Measurements from ENCODE around the gene PLXNB2. TPM values are rescaled to one million over a fixed set of nuclear protein-coding genes. Genes with fewer than 3 reads are reported as not detected.

The PLXNB2 gene
- total RNA-seq, 4 donors from 2014 or later: 93.2 to 207 (median 102) TPM

DNA sequence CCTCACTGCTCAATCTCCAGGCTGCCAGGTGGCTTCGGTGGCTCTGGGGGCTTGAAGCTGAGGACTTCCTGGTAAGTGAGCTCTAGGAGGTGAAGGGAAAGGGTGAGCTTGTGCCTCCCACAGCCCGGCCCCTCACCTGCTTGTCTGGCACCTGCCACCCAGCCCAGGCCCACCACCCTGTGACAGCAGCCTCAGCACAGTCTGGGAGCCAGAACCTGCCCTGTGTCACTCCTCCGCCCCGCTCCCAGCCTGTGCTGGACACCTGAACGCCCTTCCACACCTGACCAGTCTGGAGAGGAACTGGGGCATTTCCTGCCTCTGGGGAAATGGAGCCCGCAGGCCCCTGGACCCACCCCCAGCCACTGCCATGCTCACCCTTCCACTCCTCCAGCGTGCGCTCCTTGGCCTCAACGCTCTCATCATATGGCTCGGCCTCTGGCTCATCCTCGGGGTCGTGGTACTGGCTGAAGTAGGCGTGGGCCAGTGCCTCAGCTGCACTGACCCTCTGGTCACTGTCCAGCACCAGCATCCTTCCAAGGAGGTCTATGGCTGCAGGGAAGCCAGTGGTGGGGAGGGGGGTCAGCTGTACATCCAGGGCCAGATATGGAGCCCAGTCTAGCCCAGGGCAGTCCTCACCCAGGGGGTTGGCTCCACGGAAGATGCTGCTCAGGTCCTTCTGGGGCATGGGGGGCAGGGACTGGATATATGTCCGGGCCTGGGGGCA lies 42.3 kb downstream of the PLXNB2 start:
- no peak for ATAC-seq
- no peak for TF ChIP-seq POLR2AphosphoS5 (IDR thresholded peaks at IDR 0.05)
- TF ChIP-seq EP300 (IDR thresholded peaks at IDR 0.05): no peak
- no peak for TF ChIP-seq POLR2A (IDR thresholded peaks at IDR 0.05)
- TF ChIP-seq, protein P1, sequence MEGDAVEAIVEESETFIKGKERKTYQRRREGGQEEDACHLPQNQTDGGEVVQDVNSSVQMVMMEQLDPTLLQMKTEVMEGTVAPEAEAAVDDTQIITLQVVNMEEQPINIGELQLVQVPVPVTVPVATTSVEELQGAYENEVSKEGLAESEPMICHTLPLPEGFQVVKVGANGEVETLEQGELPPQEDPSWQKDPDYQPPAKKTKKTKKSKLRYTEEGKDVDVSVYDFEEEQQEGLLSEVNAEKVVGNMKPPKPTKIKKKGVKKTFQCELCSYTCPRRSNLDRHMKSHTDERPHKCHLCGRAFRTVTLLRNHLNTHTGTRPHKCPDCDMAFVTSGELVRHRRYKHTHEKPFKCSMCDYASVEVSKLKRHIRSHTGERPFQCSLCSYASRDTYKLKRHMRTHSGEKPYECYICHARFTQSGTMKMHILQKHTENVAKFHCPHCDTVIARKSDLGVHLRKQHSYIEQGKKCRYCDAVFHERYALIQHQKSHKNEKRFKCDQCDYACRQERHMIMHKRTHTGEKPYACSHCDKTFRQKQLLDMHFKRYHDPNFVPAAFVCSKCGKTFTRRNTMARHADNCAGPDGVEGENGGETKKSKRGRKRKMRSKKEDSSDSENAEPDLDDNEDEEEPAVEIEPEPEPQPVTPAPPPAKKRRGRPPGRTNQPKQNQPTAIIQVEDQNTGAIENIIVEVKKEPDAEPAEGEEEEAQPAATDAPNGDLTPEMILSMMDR (IDR thresholded peaks at IDR 0.05): no peak
- H3K27ac ChIP-seq: no peak overlapping the region
- no peaks in the 10 kb centered on the region for H3K9me3 ChIP-seq
- 77 to 80% methylated on average over 5 to 11 of the region's 15 CpGs for whole genome bisulfite sequencing, 2 donors (ENCODE audit: low coverage in 1 of 2)
- peaks cover 31% of the 10 kb centered on the region for H3K27me3 ChIP-seq
- H3K4me3 ChIP-seq: no peak overlapping the region
- H3K36me3 ChIP-seq: no peaks in the 10 kb centered on the region
- peaks cover 0 to 69% (median 28%) of the 10 kb centered on the region in 3 donors for H3K4me1 ChIP-seq

DNA sequence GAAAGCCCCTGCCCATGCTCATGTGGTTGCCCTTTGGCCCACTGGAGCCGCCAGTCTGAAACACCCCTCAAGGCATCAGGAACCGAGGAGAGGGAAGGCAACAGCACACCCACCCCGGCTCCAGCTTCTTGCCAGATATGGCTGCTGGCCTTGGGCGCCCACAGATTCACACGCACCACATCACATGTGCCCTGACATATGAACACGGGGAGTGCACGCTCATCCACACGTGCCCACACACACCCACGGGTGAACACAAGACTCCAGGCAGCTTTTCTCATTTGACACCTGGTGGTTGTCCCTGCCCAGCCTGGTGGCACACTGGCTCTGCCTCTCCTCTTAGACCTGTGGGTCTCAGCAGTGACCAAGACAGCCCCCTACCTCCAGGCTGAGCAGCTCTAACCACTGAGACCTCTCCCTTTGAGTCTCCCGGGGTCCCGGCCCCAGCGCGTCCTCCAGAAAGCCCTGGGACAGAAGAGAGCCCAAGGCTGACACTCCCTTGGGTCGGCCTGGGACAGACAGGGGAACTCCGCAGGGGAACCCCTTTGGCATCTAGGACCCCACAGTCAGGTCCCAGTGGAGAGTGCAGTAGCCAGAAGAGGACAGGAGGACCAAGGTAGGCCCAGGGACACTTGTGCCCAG lies 43.2 kb downstream of the PLXNB2 start:
- no peak for ATAC-seq

DNA sequence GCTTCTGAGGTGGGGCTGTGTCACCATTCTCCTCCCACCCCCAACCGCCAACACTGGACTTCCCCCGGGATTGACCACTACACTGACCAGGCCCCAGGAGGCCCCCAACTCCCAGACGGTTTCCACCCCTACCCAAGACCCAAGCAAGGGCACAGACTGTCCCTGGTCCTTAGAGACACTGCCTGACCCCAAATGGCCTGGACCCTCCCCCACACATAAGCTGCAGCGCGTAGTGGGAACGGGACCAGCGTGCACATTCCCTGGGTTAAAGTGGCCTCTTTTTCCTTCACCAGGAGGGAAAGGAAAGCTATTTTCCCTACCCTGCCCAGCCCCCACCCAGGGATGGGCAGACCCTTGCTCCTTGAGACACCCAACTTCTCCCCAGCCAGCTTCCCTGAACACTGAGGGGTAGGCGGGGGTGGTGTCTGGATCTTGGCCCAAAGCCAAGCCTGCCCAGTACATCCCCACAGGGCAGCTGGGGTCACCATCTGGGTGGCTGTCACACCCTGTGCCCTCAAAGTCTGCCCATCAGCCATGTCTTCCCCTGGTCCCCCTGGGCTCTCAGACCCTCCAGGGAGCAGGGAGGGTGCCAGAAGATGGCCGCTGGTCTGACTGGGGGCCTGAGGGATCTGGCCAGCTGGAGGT lies 44.4 kb downstream of the PLXNB2 start:
- no peaks in the 10 kb centered on the region for H3K36me3 ChIP-seq
- no peak for TF ChIP-seq POLR2A (IDR thresholded peaks at IDR 0.05)
- no peak for TF ChIP-seq POLR2AphosphoS5 (IDR thresholded peaks at IDR 0.05)
- TF ChIP-seq, protein P1 (IDR thresholded peaks at IDR 0.05): no peak
- no peak for TF ChIP-seq EP300 (IDR thresholded peaks at IDR 0.05)
- no peak overlapping the region for H3K27ac ChIP-seq
- H3K27me3 ChIP-seq: peaks cover 51% of the 10 kb centered on the region
- H3K4me1 ChIP-seq: peaks cover 0 to 61% (median 18%) of the 10 kb centered on the region in 3 donors
- H3K4me3 ChIP-seq: no peak overlapping the region
- no CpG with 5 or more reads among the region's 9 CpGs for WGBS, 2 donors (ENCODE audit: low coverage in 1 of 2)
- no peaks in the 10 kb centered on the region for H3K9me3 ChIP-seq
- ATAC-seq: no peak

More for the DNA sequence above, 43.2 kb downstream of the PLXNB2 start:
- TF ChIP-seq EP300 (IDR thresholded peaks at IDR 0.05) (no peak), POLR2A (IDR thresholded peaks at IDR 0.05) (no peak), POLR2AphosphoS5 (IDR thresholded peaks at IDR 0.05) (no peak)
- TF ChIP-seq, protein P1 (IDR thresholded peaks at IDR 0.05): no peak
- no peak overlapping the region for H3K4me3 ChIP-seq
- H3K27ac ChIP-seq: no peak overlapping the region
- peaks cover 40% of the 10 kb centered on the region for H3K27me3 ChIP-seq
- no peaks in the 10 kb centered on the region for H3K36me3 ChIP-seq
- H3K9me3 ChIP-seq: no peaks in the 10 kb centered on the region
- WGBS, 2 donors (ENCODE audit: low coverage in 1 of 2): no CpG with 5 or more reads among the region's 15 CpGs
- H3K4me1 ChIP-seq: peaks cover 0 to 69% (median 20%) of the 10 kb centered on the region in 3 donors

DNA sequence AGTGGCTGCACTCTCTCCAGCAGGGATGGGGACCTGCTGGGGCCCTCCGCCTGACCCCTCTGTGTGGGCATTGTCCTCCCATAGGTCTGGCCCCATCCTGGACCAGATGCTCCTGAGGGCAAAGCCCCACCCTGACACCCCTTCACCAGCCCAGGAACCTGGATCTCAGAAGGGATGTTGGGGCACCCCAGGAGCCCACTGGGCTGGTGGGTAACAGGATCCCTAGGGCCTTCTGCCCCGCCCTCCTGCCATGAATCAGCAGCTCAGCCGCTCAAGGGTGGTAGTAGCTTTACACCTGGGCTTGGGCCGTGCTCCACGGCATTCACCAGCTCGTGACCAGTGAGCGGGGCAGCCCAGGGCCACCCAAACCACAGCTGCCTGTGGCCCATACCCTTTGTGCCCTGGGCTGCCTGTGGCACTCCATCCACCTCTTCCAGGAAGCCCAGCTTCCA lies 45.0 kb downstream of the PLXNB2 start:
- Histone ChIP-seq H3K4me3 (no peak overlapping the region), H3K27me3 (peaks cover 57% of the 10 kb centered on the region), H3K4me1 (peaks cover 0 to 55% (median 12%) of the 10 kb centered on the region in 3 donors), H3K9me3 (no peaks in the 10 kb centered on the region), H3K36me3 (peaks cover 0 to 4% of the 10 kb centered on the region in 2 donors), H3K27ac (peak overlapping the region in 1 of 4 donors; percentile 75)
- TF ChIP-seq POLR2A (IDR thresholded peaks at IDR 0.05) (no peak), POLR2AphosphoS5 (IDR thresholded peaks at IDR 0.05) (no peak), EP300 (IDR thresholded peaks at IDR 0.05) (no peak)
- TF ChIP-seq, protein P1 (IDR thresholded peaks at IDR 0.05): no peak
- no CpG with 5 or more reads among the region's 7 CpGs for WGBS, 2 donors (ENCODE audit: low coverage in 1 of 2)
- no peak for ATAC-seq

Data from gastroesophageal sphincter (tissue), 4 donors.